Mammary epithelial cell (primary cell): ENCODE measurements around the gene AGFG2.

Source experiments
- CTCF ChIP-seq, 2 donors: IDR thresholded peaks in 1 of 2; conservative IDR thresholded peaks in 1 of 2; 2 replicates each; pipeline ENCODE4 v1.5.1; 2011 to 2012; ENCODE audit warnings: inconsistent platforms in 2 of 2, low read length in 2 of 2, mild to moderate bottlenecking in 2 of 2, control low read depth in 1 of 2, low read depth in 1 of 2; ENCODE audit not compliant: insufficient read depth in 1 of 2; ENCODE audit errors: extremely low read depth in 1 of 2
- EZH2 ChIP-seq: IDR thresholded peaks from 2 replicates; pipeline ENCODE4 v1.6.1; 2012; ENCODE audit warnings: low read length, inconsistent platforms, borderline replicate concordance

- TF ChIP-seq EZH2 (no peak), CTCF (conservative IDR thresholded peaks at IDR 0.05 in 1 of 2, IDR thresholded peaks at IDR 0.05 in 1 of 2; ENCODE audit: extremely low read depth in 1 of 2, insufficient read depth in 1 of 2, low read depth in 1 of 2, low read length in 2 of 2) (no peak)
Observed at GRCh38 chr7:100577507-100577906, 38.5 kb downstream of the AGFG2 start.
